HG03521 (cell line): ENCODE results near the gene AP1M2.

Experiments
- ATAC-seq: cut with Tn5 transposase; IDR thresholded peaks from one replicate; pipeline ENCODE4 v1.9.1; 2021; ENCODE audit warnings: mild to moderate bottlenecking, moderate library complexity; ENCODE audit not compliant: unreplicated experiment

AP1M2 gene

GRCh38 chr19:10587022-10587838, at the start of gene AP1M2:
TSS of gene AP1M2 (minus strand) at chr19:10587312. CDS start at chr19:10587231, 81 bp downstream.
- ATAC-seq: no peak

DNA sequence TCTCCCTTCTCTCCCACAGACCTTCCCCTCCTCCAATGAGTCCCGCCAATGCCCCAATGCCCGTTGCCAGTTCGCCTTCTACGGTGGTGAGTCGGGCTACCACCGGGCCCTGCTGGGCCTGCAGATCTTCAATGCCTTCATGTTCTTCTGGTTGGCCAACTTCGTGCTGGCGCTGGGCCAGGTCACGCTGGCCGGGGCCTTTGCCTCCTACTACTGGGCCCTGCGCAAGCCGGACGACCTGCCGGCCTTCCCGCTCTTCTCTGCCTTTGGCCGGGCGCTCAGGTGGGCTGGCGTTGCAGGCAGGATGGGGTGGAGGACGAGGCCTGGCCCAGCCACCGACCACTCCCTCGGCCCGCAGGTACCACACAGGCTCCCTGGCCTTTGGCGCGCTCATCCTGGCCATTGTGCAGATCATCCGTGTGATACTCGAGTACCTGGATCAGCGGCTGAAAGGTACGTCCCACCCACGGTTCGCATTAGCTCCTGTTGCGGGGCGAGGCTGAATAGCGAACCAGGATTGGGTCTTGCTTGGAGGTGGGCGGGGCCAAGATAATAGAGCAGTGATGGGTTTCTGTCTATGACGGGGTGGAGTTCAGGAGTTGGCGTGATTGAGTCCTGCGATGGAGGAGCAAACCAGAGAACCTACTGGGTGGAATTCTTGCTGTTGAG, 49.3 kb upstream of the AP1M2 start:
- ATAC-seq: no peak

DNA sequence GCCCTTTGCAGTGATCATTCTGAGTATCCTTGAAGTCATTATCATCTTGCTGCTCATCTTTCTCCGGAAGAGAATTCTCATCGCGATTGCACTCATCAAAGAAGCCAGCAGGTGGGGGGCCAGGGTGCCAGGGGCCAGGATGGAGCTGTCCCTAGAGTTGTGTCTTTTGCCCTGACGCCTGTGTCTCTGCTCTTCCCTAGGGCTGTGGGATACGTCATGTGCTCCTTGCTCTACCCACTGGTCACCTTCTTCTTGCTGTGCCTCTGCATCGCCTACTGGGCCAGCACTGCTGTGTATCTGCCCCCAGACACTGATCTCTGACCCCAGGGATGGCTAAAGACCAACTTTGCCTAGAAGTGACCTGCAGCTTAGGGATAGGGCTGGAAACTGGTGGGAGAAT, 47.9 kb upstream of the AP1M2 start:
- ATAC-seq: no peak

DNA sequence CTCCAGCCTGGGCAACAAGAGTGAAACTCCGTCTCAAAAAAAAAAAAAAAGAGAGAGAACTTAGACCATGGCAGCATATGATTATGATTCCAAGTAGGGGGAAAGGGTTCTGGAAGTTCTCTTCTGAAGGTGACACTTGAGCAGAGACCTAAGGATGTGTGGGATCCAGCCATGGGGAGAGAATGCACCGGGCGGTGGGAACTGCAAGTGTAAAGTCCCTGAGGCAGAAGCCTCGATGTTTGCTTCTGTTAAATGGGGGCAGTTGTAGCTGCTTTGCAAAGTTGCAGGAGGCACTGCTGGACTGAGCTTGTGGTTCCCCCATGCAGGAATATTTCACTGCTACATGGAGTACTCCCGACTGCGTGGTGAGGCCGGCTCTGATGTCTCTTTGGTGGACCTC, 47.3 kb upstream of the AP1M2 start:
- ATAC-seq: no peak

DNA sequence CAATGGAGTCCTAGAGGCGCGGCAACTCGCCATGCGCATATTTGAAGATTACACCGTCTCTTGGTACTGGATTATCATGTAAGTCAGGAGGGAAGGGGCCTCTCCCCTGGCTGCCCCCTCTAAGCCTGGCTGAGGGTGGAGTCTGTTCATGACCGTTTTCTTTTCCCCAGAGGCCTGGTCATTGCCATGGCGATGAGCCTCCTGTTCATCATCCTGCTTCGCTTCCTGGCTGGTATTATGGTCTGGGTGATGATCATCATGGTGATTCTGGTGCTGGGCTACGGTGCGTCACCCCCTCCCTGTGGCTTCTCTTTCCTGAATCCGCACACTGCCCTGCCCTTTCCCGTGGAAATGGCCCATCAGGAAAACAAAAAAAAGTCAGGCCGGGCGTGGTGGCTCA, 44.8 kb upstream of the AP1M2 start:
- ATAC-seq: no peak

GRCh38 chr19:10625762-10626138, 38.6 kb upstream of the AP1M2 start:
- ATAC-seq: no peak

DNA sequence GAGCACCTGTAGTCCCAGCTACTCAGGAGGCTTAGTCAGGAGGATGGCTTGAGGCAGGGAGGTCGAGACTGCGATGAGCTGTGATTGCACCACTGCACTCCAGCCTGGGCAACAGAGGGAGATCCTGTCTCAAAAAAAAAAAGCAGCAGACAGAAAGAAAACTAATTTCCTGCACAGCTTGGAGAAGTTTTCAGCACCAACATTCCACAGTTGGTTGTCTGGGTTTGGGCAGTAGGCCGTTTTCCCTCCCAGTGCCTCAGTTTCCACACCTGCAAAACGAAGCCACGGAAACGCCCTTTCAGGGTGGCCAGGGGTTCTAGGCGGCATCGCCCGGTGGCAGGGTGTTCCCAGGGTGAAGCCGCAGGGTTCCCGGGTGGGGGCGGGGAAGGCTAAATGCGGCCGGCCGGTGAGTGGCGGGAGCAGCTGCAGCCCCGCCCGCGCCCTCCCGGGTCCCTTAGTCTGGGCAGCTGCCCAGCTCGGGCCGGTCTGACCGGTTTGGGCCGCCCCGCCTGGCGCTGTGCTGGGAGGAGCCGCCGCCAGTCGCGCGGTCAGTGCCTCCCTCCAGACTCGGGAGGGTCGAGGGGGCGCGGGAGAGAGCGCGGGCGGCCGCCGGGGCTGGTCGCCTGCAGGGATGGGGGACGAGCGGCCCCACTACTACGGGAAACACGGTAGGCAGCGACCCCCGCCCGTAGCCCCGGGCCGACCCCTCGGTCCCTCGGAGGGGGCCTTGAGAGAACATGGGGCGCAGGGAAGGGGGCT, 38.1 kb upstream of the AP1M2 start, which contains the start of gene SLC44A2:
Gene SLC44A2, plus strand, starts transcription at position 551 of the 759 bp plus-strand sequence. Its CDS starts 81 bp downstream, at position 632.
- ATAC-seq: no peak

GRCh38 chr19:10624585-10624984, 37.5 kb upstream of the AP1M2 start:
- no peak for ATAC-seq

- no peak for ATAC-seq
Observed at GRCh38 chr19:10621966-10622365, 34.9 kb upstream of the AP1M2 start.

GRCh38 chr19:10620786-10621185, 33.7 kb upstream of the AP1M2 start:
- no peak for ATAC-seq

- ATAC-seq: no peak
Observed at GRCh38 chr19:10618846-10619245, 31.7 kb upstream of the AP1M2 start.

DNA sequence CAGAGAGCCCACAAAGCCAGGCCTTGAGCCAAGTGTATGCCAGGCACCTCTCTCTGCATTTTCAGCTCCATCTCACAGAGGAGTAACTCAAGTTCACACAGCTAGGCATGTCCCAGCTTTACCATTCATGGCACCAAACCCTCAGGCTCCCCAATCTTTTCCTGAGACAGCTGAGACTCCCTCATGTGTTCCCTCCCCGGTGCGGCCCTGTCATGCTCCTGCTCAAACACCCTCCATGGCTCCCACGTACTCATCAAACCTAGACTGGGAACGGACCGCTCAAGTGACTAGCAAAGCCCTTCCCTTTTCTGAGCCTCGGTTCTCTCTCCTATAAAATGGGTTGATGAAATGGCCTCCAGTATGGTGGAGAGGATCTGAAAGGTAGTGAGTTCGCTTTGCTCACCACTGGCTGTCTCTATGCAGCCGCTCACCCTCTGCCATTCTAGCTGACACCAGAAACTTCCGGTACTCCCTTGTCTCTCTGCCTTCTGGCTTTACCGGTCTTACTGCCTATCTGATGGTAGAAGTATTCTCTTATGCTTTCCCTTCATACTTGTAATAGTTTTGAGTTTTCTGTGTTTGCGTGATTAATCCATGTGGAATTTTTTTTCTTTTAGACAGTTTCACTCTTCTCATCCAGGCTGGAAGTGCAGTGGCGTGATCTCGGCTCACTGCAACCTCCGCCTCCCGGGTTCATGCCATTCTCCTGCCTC, 30.5 kb upstream of the AP1M2 start:
- no peak for ATAC-seq

GRCh38 chr19:10615429-10616023, 28.4 kb upstream of the AP1M2 start:
- ATAC-seq: no peak

- no peak for ATAC-seq
Observed at GRCh38 chr19:10612499-10613119, 25.5 kb upstream of the AP1M2 start.

DNA sequence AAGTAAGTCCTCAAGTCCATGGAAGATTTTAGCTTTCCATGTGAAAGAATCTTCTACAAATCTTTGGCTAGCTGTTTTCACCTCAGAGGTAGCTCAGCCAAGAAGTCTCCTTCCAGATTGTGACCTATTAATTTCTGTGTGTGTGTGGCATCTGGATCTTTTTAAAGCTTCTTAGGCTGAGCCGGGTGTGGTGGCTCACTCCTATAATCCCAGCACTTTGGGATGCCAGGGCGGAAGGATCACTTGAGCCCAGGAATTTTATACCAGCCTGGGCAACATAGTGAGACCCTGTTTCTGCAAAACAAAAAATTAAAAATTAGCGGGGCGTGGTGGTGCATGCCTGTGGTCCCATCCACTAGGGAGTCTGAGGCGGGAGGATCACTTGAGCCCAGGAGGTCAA, 24.8 kb upstream of the AP1M2 start:
- no peak for ATAC-seq

GRCh38 chr19:10604460-10604980, 17.4 kb upstream of the AP1M2 start:
- ATAC-seq: no peak

DNA sequence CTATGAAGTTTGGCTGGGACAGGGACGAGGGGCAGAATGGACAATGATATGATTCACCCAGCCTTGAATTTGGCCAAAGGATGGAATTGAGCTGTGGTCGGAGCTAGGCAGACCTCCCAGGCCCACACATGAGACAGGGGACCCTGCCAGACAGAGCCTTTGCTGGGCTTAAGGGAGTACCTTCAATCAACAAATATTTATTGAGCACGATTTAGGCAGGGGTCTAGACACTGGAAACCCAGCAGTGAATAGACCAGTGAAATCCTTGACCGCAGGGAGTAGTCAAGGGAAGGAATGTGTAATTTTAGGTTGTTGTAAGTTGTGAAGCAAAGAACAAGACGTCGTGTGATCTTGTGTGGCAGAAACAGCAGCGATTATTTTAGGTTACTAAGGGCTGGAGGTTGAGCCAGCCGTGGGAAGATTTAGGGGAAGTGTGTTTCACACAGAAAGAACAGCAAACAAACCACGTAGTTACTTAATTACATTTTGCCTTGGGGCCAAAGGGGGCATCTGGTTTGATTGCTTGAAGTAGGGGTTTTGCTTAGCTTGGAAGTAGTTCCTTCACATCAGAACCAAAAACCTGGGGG, 16.9 kb upstream of the AP1M2 start:
- no peak for ATAC-seq

DNA sequence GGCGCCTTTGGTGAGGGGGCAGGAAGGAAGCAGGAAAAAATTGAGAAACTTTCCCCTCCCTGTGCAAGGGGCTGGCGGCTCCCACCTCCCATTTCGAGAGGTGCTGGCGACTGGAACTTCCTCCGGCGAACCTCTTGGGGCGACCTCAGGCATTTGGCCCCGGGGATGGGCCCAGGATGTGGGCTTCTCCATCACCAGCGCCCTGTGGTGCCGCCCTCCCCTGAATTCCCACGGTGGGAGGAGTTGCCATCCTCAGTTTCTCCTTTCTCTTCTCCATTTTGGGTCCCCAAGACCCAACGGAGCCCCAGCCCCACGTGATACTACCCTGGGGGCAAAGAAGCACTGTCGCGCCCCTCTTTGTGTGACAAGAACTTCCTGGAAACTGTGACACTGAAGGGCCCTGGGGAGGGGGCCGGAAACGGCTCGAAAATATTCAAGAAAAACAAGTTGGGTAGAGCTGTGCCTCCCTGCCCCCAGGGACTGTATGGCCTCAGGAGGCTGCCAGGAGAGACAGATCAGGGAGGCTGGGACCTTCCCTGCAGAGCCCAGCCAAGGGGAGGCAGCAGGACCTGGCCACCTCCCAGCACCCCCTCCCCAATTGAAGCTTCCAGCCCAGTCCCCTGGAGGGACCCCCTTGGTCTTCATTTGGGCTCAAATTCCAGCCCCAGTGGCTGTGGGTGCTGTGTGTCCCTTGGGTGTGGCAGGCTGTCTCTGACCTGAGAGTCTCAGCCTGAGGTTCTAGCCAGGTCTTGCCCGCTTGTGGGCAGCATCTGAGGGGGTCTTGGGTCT, 16.2 kb upstream of the AP1M2 start:
- no peak for ATAC-seq
